Neuronal stem cell (in vitro differentiated cells): ENCODE data around the gene SAPCD2.

Experiments
- DNase-seq: peaks from one replicate; pipeline ENCODE4 v3.0.0-alpha.2; 2013; ENCODE audit warnings: low spot score
- H2AFZ ChIP-seq: one replicate; pipeline ENCODE4 v1.6.1; 2013; ENCODE audit warnings: mild to moderate bottlenecking, low read length, inconsistent platforms
- H2AK5ac ChIP-seq: 2 replicates; pipeline ENCODE4 v1.6.1; 2013; ENCODE audit warnings: low read depth, mild to moderate bottlenecking, inconsistent platforms, low read length, moderate library complexity, mixed read lengths
- H2BK120ac ChIP-seq: 2 replicates; pipeline ENCODE4 v1.6.1; 2013; ENCODE audit warnings: low read depth, mild to moderate bottlenecking, inconsistent platforms, low read length, moderate library complexity, mixed read lengths
- H2BK12ac ChIP-seq: one replicate; pipeline ENCODE4 v1.6.1; 2013; ENCODE audit warnings: low read length, inconsistent platforms
- H2BK15ac ChIP-seq: 2 replicates; pipeline ENCODE4 v1.6.1; 2013; ENCODE audit warnings: mild to moderate bottlenecking, low read length, inconsistent platforms, mixed read lengths
- H2BK5ac ChIP-seq: one replicate; pipeline ENCODE4 v1.6.1; 2013; ENCODE audit warnings: inconsistent platforms, mild to moderate bottlenecking, low read length, moderate library complexity
- H3K14ac ChIP-seq: one replicate; pipeline ENCODE4 v1.6.1; 2013; ENCODE audit warnings: low read length, inconsistent platforms
- H3K18ac ChIP-seq: 2 replicates; pipeline ENCODE4 v1.6.1; 2013; ENCODE audit warnings: low read length, inconsistent platforms
- H3K23ac ChIP-seq: 2 replicates; pipeline ENCODE4 v1.6.1; 2013; ENCODE audit warnings: low read depth, mild to moderate bottlenecking, mixed read lengths, low read length, inconsistent platforms; ENCODE audit not compliant: poor library complexity
- H3K27ac ChIP-seq: replicated peaks from 3 replicates; pipeline ENCODE4 v1.5.1; 2013; ENCODE audit warnings: low read length, inconsistent platforms
- H3K27me3 ChIP-seq, 3 experiments: 2 replicates each; pipeline ENCODE4 v1.6.1; 2013; ENCODE audit warnings: low read length in 3 of 3, mild to moderate bottlenecking in 2 of 3, inconsistent platforms in 1 of 3, low read depth in 1 of 3, mixed read lengths in 1 of 3, moderate library complexity in 1 of 3; ENCODE audit not compliant: control insufficient read depth in 3 of 3, insufficient read depth in 3 of 3
- H3K36me3 ChIP-seq, 2 donors: replicated peaks in 1 of 2; 2 replicates each; pipeline ENCODE4 v1.6.1; 2013; ENCODE audit warnings: low read length in 2 of 2; ENCODE audit not compliant: control insufficient read depth in 2 of 2, insufficient read depth in 2 of 2
- H3K4ac ChIP-seq: 2 replicates; pipeline ENCODE4 v1.6.1; 2013; ENCODE audit warnings: inconsistent platforms, mild to moderate bottlenecking, low read length, moderate library complexity
- H3K4me1 ChIP-seq, 2 donors: 1 replicate in 1 of 2; 2 replicates in 1 of 2; pipeline ENCODE4 v1.6.1; 2013; ENCODE audit warnings: low read length in 2 of 2, low read depth in 1 of 2; ENCODE audit not compliant: control insufficient read depth in 2 of 2, insufficient read depth in 1 of 2
- H3K4me2 ChIP-seq: one replicate; pipeline ENCODE4 v1.6.1; 2013; ENCODE audit warnings: mild to moderate bottlenecking, low read length, inconsistent platforms; ENCODE audit not compliant: insufficient read depth, poor library complexity, severe bottlenecking
- H3K4me3 ChIP-seq, 2 donors: 2 replicates each; pipeline ENCODE4 v1.5.1; 2013; ENCODE audit warnings: low read length in 2 of 2, mild to moderate bottlenecking in 2 of 2, inconsistent platforms in 1 of 2, moderate library complexity in 1 of 2
- H3K79me1 ChIP-seq: one replicate; pipeline ENCODE4 v1.6.1; 2013; ENCODE audit warnings: low read depth, mild to moderate bottlenecking, inconsistent platforms, low read length, moderate library complexity
- H3K9ac ChIP-seq: one replicate; pipeline ENCODE4 v1.6.1; 2013; ENCODE audit warnings: mild to moderate bottlenecking, low read depth, low read length, inconsistent platforms; ENCODE audit not compliant: poor library complexity
- H3K9me3 ChIP-seq, 2 donors: replicated peaks in 1 of 2; 2 replicates each; pipeline versions ENCODE3 to v1.6.1; 2013; ENCODE audit warnings: low read length in 2 of 2, mild to moderate bottlenecking in 2 of 2, inconsistent platforms in 1 of 2, low read depth in 1 of 2, mixed read lengths in 1 of 2, moderate library complexity in 1 of 2; ENCODE audit not compliant: control insufficient read depth in 2 of 2, insufficient read depth in 1 of 2
- H4K8ac ChIP-seq: one replicate; pipeline ENCODE4 v1.6.1; 2013; ENCODE audit warnings: low read depth, mild to moderate bottlenecking, inconsistent platforms, low read length, moderate library complexity
- H4K91ac ChIP-seq: one replicate; pipeline ENCODE4 v1.6.1; 2013; ENCODE audit warnings: low read length, low read depth, mild to moderate bottlenecking, inconsistent platforms; ENCODE audit not compliant: poor library complexity
- WGBS, 2 donors: extraction: QIAGEN DNeasy Blood & Tissue Kit; methylation state at CpG; one replicate each; pipeline ENCODE4 v1.1.7; 2013; ENCODE audit warnings: missing lambda C conversion rate in 2 of 2, mixed read lengths in 1 of 2; ENCODE audit not compliant: insufficient read length in 2 of 2, insufficient replicate concordance in 1 of 2; ENCODE audit errors: extremely low coverage in 2 of 2; 5-methylcytosine and 5-hydroxymethylcytosine counted together

SAPCD2 gene

GRCh38 chr9:137028263-137029057 is 41.9 kb downstream of the SAPCD2 start:
- peak overlapping the region; percentile 58 for H2AK5ac ChIP-seq
- H3K18ac ChIP-seq = peak overlapping the region; percentile 99
- no peak overlapping the region for H2BK12ac ChIP-seq
- peak overlapping the region; percentile 96 for H3K4me2 ChIP-seq
- H3K36me3 ChIP-seq = no peaks in the 10 kb centered on the region
- no CpG with 5 or more reads among the region's 98 CpGs for WGBS, 2 donors
- peak overlapping the region; percentile 99 for H2AFZ ChIP-seq
- H3K9ac ChIP-seq = peak overlapping the region; percentile 73
- H3K4me3 ChIP-seq = peak overlapping the region; percentile 67 to 84
- peak overlapping the region; percentile 5 for H3K14ac ChIP-seq
- H2BK120ac ChIP-seq = no peak overlapping the region
- DNase-seq = peak; percentile 75
- H3K79me1 ChIP-seq = peaks cover 14% of the 10 kb centered on the region
- peak overlapping the region; percentile 0 for H3K4ac ChIP-seq
- H2BK15ac ChIP-seq = peak overlapping the region; percentile 54
- H4K91ac ChIP-seq = no peak overlapping the region
- no peak overlapping the region for H3K27ac ChIP-seq
- peak overlapping the region; percentile 33 for H4K8ac ChIP-seq
- no peaks in the 10 kb centered on the region for H3K9me3 ChIP-seq
- peaks cover 22 to 45% of the 10 kb centered on the region in 2 donors for H3K4me1 ChIP-seq
- peaks cover 0 to 10% (median 0%) of the 10 kb centered on the region in 3 experiments for H3K27me3 ChIP-seq
- peak overlapping the region; percentile 2 for H3K23ac ChIP-seq
- H2BK5ac ChIP-seq = peak overlapping the region; percentile 75

GRCh38 chr9:137027369-137028262 is 42.7 kb downstream of the SAPCD2 start, which contains the start of gene ABCA2:
TSS of gene ABCA2 (minus strand) at chr9:137028237. CDS start at chr9:137028140, 97 bp downstream.
- H3K27ac ChIP-seq = peak within 1 kb of the TSS; percentile 10
- peak within 1 kb of the TSS; percentile 90 for H3K23ac ChIP-seq
- H3K9ac ChIP-seq = peak within 1 kb of the TSS; percentile 97
- no peaks in the 10 kb centered on the region for H3K36me3 ChIP-seq
- peak within 1 kb of the TSS; percentile 0 for H2BK12ac ChIP-seq
- H3K18ac ChIP-seq = peak within 1 kb of the TSS; percentile 99
- DNase-seq = no peak
- H2AK5ac ChIP-seq = peak within 1 kb of the TSS; percentile 76
- H2BK120ac ChIP-seq = no peak within 1 kb of the TSS
- H3K79me1 ChIP-seq = peaks cover 14% of the 10 kb centered on the region
- H2AFZ ChIP-seq = peak within 1 kb of the TSS; percentile 99
- H2BK5ac ChIP-seq = peak within 1 kb of the TSS; percentile 75
- H3K9me3 ChIP-seq = no peaks in the 10 kb centered on the region
- H4K8ac ChIP-seq = peak within 1 kb of the TSS; percentile 33
- H3K27me3 ChIP-seq = peaks cover 0 to 10% (median 0%) of the 10 kb centered on the region in 3 experiments
- WGBS, 2 donors = no CpG with 5 or more reads among the region's 95 CpGs
- no peak within 1 kb of the TSS for H4K91ac ChIP-seq
- H3K4me1 ChIP-seq = peaks cover 26 to 45% of the 10 kb centered on the region in 2 donors
- H3K14ac ChIP-seq = peak within 1 kb of the TSS; percentile 82
- H3K4me3 ChIP-seq = peak within 1 kb of the TSS; percentile 67 to 84
- peak within 1 kb of the TSS; percentile 0 for H3K4ac ChIP-seq
- peak within 1 kb of the TSS; percentile 96 for H3K4me2 ChIP-seq
- peak within 1 kb of the TSS; percentile 54 for H2BK15ac ChIP-seq

GRCh38 chr9:137026828-137027227 is 43.5 kb downstream of the SAPCD2 start:
- H3K36me3 ChIP-seq = peaks cover 0 to 5% of the 10 kb centered on the region in 2 donors
- H3K27me3 ChIP-seq = peaks cover 0 to 10% (median 0%) of the 10 kb centered on the region in 3 experiments
- H3K18ac ChIP-seq = no peak overlapping the region
- H4K91ac ChIP-seq = no peak overlapping the region
- H3K4ac ChIP-seq = no peak overlapping the region
- H3K9me3 ChIP-seq = no peaks in the 10 kb centered on the region
- DNase-seq = no peak
- H3K9ac ChIP-seq = no peak overlapping the region
- no peak overlapping the region for H2AFZ ChIP-seq
- no peak overlapping the region for H2BK12ac ChIP-seq
- no peak overlapping the region for H3K23ac ChIP-seq
- no peak overlapping the region for H3K14ac ChIP-seq
- H3K4me1 ChIP-seq = peaks cover 29 to 42% of the 10 kb centered on the region in 2 donors
- no peak overlapping the region for H2BK5ac ChIP-seq
- no peak overlapping the region for H2BK120ac ChIP-seq
- H3K4me3 ChIP-seq = peak overlapping the region; percentile 67 to 83
- no CpG with 5 or more reads among the region's 4 CpGs for WGBS, 2 donors
- no peak overlapping the region for H2AK5ac ChIP-seq
- H3K79me1 ChIP-seq = peaks cover 19% of the 10 kb centered on the region
- H4K8ac ChIP-seq = no peak overlapping the region
- H3K27ac ChIP-seq = no peak overlapping the region
- no peak overlapping the region for H3K4me2 ChIP-seq
- H2BK15ac ChIP-seq = no peak overlapping the region
